CD8-positive, alpha-beta memory T cell (primary cell): ENCODE data around the gene SAMD4A. TPM values are rescaled to one million over a fixed set of nuclear protein-coding genes. Genes with fewer than 3 reads are reported as not detected.

Source experiments
- CTCF ChIA-PET: fragments of 350-600 bp; sonication (Branson Sonifier 250); formaldehyde crosslinking; loops from one replicate; lab custom pipeline; 2021; ENCODE audit warnings: antibody characterized with exemption; lab: Charles Lee
- POLR2A ChIA-PET: fragments of 350-600 bp; sonication (Branson Sonifier 250); formaldehyde crosslinking; loops from one replicate; lab custom pipeline; 2021; ENCODE audit warnings: antibody characterized with exemption; lab: Charles Lee
- DNase-seq, 5 donors: peaks; one replicate each; pipeline versions ENCODE4 v3.0.0 to v3.0.0-alpha.2; 2020 to 2022; ENCODE audit warnings: mixed read lengths in 1 of 5
- H3K27ac ChIP-seq: one replicate; pipeline ENCODE4 v1.7.0; 2013; ENCODE audit warnings: low read depth, mild to moderate bottlenecking, low read length, moderate library complexity
- H3K27me3 ChIP-seq: 2 replicates; pipeline ENCODE4 v1.7.0; 2013; ENCODE audit warnings: low read length, mild to moderate bottlenecking; ENCODE audit not compliant: insufficient read depth, poor library complexity, severe bottlenecking
- H3K36me3 ChIP-seq: 2 replicates; pipeline ENCODE4 v1.7.0; 2013; ENCODE audit warnings: mild to moderate bottlenecking, low read length, moderate library complexity; ENCODE audit not compliant: insufficient read depth
- H3K4me1 ChIP-seq: 2 replicates; pipeline ENCODE4 v1.7.0; 2013; ENCODE audit warnings: mild to moderate bottlenecking, low read length, moderate library complexity; ENCODE audit not compliant: insufficient read depth
- H3K4me3 ChIP-seq: 2 replicates; pipeline ENCODE4 v1.7.0; 2013; ENCODE audit warnings: mild to moderate bottlenecking, low read length
- H3K9me3 ChIP-seq: 2 replicates; pipeline ENCODE4 v1.7.0; 2013; ENCODE audit warnings: mild to moderate bottlenecking, low read length
- H3K27ac Mint-ChIP-seq, 8 donors: one replicate each; pipeline ENCODE4 v1.8.0; 2020 to 2021; ENCODE audit warnings: mixed read lengths in 8 of 8, mild to moderate bottlenecking in 6 of 8, inconsistent platforms in 3 of 8, moderate library complexity in 3 of 8
- H3K27me3 Mint-ChIP-seq, 2 donors: one replicate each; pipeline ENCODE4 v1.8.0; 2020 to 2021; ENCODE audit warnings: mixed read lengths in 2 of 2, mild to moderate bottlenecking in 1 of 2, moderate library complexity in 1 of 2
- H3K36me3 Mint-ChIP-seq, 3 donors: one replicate each; pipeline ENCODE4 v1.8.0; 2020 to 2021; ENCODE audit warnings: mixed read lengths in 3 of 3, inconsistent platforms in 1 of 3, mild to moderate bottlenecking in 1 of 3
- H3K4me1 Mint-ChIP-seq, 3 donors: one replicate each; pipeline ENCODE4 v1.8.0; 2020 to 2021; ENCODE audit warnings: mixed read lengths in 3 of 3, inconsistent platforms in 1 of 3, mild to moderate bottlenecking in 1 of 3
- H3K4me3 Mint-ChIP-seq, 7 donors: one replicate each; pipeline ENCODE4 v1.8.0; 2020 to 2021; ENCODE audit warnings: mixed read lengths in 7 of 7, mild to moderate bottlenecking in 6 of 7, moderate library complexity in 4 of 7, inconsistent platforms in 2 of 7
- H3K9me3 Mint-ChIP-seq, 5 donors: one replicate each; pipeline ENCODE4 v1.8.0; 2020 to 2022; ENCODE audit warnings: mixed read lengths in 5 of 5, mild to moderate bottlenecking in 3 of 5, moderate library complexity in 2 of 5, inconsistent platforms in 1 of 5
- polyA plus RNA-seq: library from polyadenylated mRNA; unstranded; fragments of 300-500 nt; fragmentation: Illumina TruSeq; gene quantifications from one replicate; pipeline ENCODE4 v1.2.3, GENCODE V29; 2021
- total RNA-seq, 2 experiments: library from RNA; stranded (reverse); gene quantifications; one replicate each; pipeline ENCODE4 v1.2.3, GENCODE V29; 2021

Gene SAMD4A
- total and polyA plus RNA-seq, 3 experiments from 2014 or later = 2.4 to 2.7 TPM; not detected in 1

GRCh38 chr14:54675236-54676128, 108.6 kb downstream of the SAMD4A start:
- H3K36me3 ChIP-seq = no peaks in the 10 kb centered on the region
- Mint-ChIP-seq H3K36me3 (peaks cover 0 to 2% (median 0%) of the 10 kb centered on the region in 3 donors), H3K27ac (no peak overlapping the region), H3K9me3 (no peaks in the 10 kb centered on the region), H3K27me3 (peaks cover 34 to 59% of the 10 kb centered on the region in 2 donors), H3K4me1 (peaks cover 10 to 11% (median 10%) of the 10 kb centered on the region in 3 donors), H3K4me3 (no peak overlapping the region)
- DNase-seq = no peak
- H3K27ac ChIP-seq = no peak overlapping the region
- no peak overlapping the region for H3K4me3 ChIP-seq
- ChIA-PET POLR2A (no interaction called here), CTCF (no interaction called here)
- peaks cover 6% of the 10 kb centered on the region for H3K4me1 ChIP-seq
- no peaks in the 10 kb centered on the region for H3K9me3 ChIP-seq
- H3K27me3 ChIP-seq = peaks cover 35% of the 10 kb centered on the region

GRCh38 chr14:54676812-54677708, 110.1 kb downstream of the SAMD4A start:
- no peak for DNase-seq
- Histone ChIP-seq H3K27me3 (peaks cover 25% of the 10 kb centered on the region), H3K9me3 (no peaks in the 10 kb centered on the region), H3K4me3 (no peak overlapping the region), H3K4me1 (no peaks in the 10 kb centered on the region), H3K27ac (no peak overlapping the region), H3K36me3 (no peaks in the 10 kb centered on the region)
- peaks cover 29 to 56% of the 10 kb centered on the region in 2 donors for H3K27me3 Mint-ChIP-seq
- H3K27ac Mint-ChIP-seq = no peak overlapping the region
- H3K4me1 Mint-ChIP-seq = no peaks in the 10 kb centered on the region
- H3K9me3 Mint-ChIP-seq = no peaks in the 10 kb centered on the region
- peaks cover 0 to 2% (median 0%) of the 10 kb centered on the region in 3 donors for H3K36me3 Mint-ChIP-seq
- CTCF ChIA-PET = no interaction called here
- POLR2A ChIA-PET = no interaction called here
- no peak overlapping the region for H3K4me3 Mint-ChIP-seq

GRCh38 chr14:54680651-54681050, 113.7 kb downstream of the SAMD4A start:
- CTCF ChIA-PET = no interaction called here
- Histone ChIP-seq H3K9me3 (no peaks in the 10 kb centered on the region), H3K36me3 (no peaks in the 10 kb centered on the region), H3K27me3 (no peaks in the 10 kb centered on the region), H3K4me1 (no peaks in the 10 kb centered on the region), H3K27ac (no peak overlapping the region), H3K4me3 (no peak overlapping the region)
- no peak for DNase-seq
- H3K4me1 Mint-ChIP-seq = no peaks in the 10 kb centered on the region
- peaks cover 26 to 50% of the 10 kb centered on the region in 2 donors for H3K27me3 Mint-ChIP-seq
- peaks cover 0 to 4% (median 0%) of the 10 kb centered on the region in 3 donors for H3K36me3 Mint-ChIP-seq
- POLR2A ChIA-PET = no interaction called here
- no peak overlapping the region for H3K4me3 Mint-ChIP-seq
- no peaks in the 10 kb centered on the region for H3K9me3 Mint-ChIP-seq
- no peak overlapping the region for H3K27ac Mint-ChIP-seq

GRCh38 chr14:54681811-54682261, 114.9 kb downstream of the SAMD4A start:
- no peaks in the 10 kb centered on the region for H3K36me3 ChIP-seq
- no peak for DNase-seq
- Mint-ChIP-seq H3K4me3 (no peak overlapping the region), H3K4me1 (no peaks in the 10 kb centered on the region), H3K27me3 (peaks cover 26 to 49% of the 10 kb centered on the region in 2 donors), H3K27ac (no peak overlapping the region), H3K36me3 (peaks cover 0 to 4% (median 0%) of the 10 kb centered on the region in 3 donors), H3K9me3 (no peaks in the 10 kb centered on the region)
- no peaks in the 10 kb centered on the region for H3K4me1 ChIP-seq
- H3K4me3 ChIP-seq = no peak overlapping the region
- H3K9me3 ChIP-seq = no peaks in the 10 kb centered on the region
- no peak overlapping the region for H3K27ac ChIP-seq
- no peaks in the 10 kb centered on the region for H3K27me3 ChIP-seq
- ChIA-PET POLR2A (no interaction called here), CTCF (no interaction called here)

GRCh38 chr14:54682578-54682977, 115.7 kb downstream of the SAMD4A start:
- DNase-seq = no peak
- no peaks in the 10 kb centered on the region for H3K4me1 Mint-ChIP-seq

GRCh38 chr14:54683882-54684794, 117.2 kb downstream of the SAMD4A start:
- POLR2A ChIA-PET = no interaction called here
- Histone ChIP-seq H3K4me3 (no peak overlapping the region), H3K27ac (no peak overlapping the region), H3K4me1 (no peaks in the 10 kb centered on the region), H3K36me3 (no peaks in the 10 kb centered on the region), H3K9me3 (no peaks in the 10 kb centered on the region), H3K27me3 (peaks cover 5% of the 10 kb centered on the region)
- Mint-ChIP-seq H3K27me3 (peaks cover 31 to 58% of the 10 kb centered on the region in 2 donors), H3K9me3 (no peaks in the 10 kb centered on the region), H3K27ac (no peak overlapping the region), H3K4me1 (peaks cover 0 to 5% (median 4%) of the 10 kb centered on the region in 3 donors), H3K36me3 (peaks cover 0 to 2% (median 0%) of the 10 kb centered on the region in 3 donors), H3K4me3 (no peak overlapping the region)
- no peak for DNase-seq
- CTCF ChIA-PET = no interaction called here

More at GRCh38 chr14:54682578-54682977, 115.7 kb downstream of the SAMD4A start:
- Histone ChIP-seq H3K9me3 (no peaks in the 10 kb centered on the region), H3K4me1 (no peaks in the 10 kb centered on the region), H3K4me3 (no peak overlapping the region), H3K36me3 (no peaks in the 10 kb centered on the region), H3K27me3 (peaks cover 1% of the 10 kb centered on the region), H3K27ac (no peak overlapping the region)
- Mint-ChIP-seq H3K36me3 (peaks cover 0 to 4% (median 0%) of the 10 kb centered on the region in 3 donors), H3K27ac (no peak overlapping the region), H3K4me3 (no peak overlapping the region), H3K27me3 (peaks cover 30 to 54% of the 10 kb centered on the region in 2 donors), H3K9me3 (no peaks in the 10 kb centered on the region)
- CTCF ChIA-PET = no interaction called here
- POLR2A ChIA-PET = no interaction called here

GRCh38 chr14:54685286-54685845, 118.4 kb downstream of the SAMD4A start:
- H3K4me1 Mint-ChIP-seq = peaks cover 0 to 5% (median 4%) of the 10 kb centered on the region in 3 donors
- no peak overlapping the region for H3K4me3 Mint-ChIP-seq
- DNase-seq = no peak
- POLR2A ChIA-PET = no interaction called here
- Histone ChIP-seq H3K4me3 (no peak overlapping the region), H3K4me1 (no peaks in the 10 kb centered on the region), H3K36me3 (no peaks in the 10 kb centered on the region), H3K27ac (no peak overlapping the region), H3K9me3 (no peaks in the 10 kb centered on the region), H3K27me3 (peaks cover 5% of the 10 kb centered on the region)
- H3K27ac Mint-ChIP-seq = no peak overlapping the region
- CTCF ChIA-PET = interaction anchor here (0.8 to 1.1 kb wide), 2 partner anchors 8 to 42 kb away, joined by 3 to 4 read pairs; no protein-coding TSS in a partner anchor
- H3K27me3 Mint-ChIP-seq = peaks cover 33 to 56% of the 10 kb centered on the region in 2 donors
- no peaks in the 10 kb centered on the region for H3K9me3 Mint-ChIP-seq
- peaks cover 0 to 2% (median 0%) of the 10 kb centered on the region in 3 donors for H3K36me3 Mint-ChIP-seq
